Upper lobe of left lung (tissue), 6 donors: ENCODE data around the gene ZNF197. TPM values are rescaled to one million over a fixed set of nuclear protein-coding genes. Genes with fewer than 3 reads are reported as not detected.
"Not testable (repeated sequence)": the region's sequence is repeated elsewhere in the genome, so short reads cannot be mapped to it uniquely, and the experiment has no call there.

Source experiments
- ATAC-seq, 2 donors: fragments of 200-7000 bp; cut with Tn5 transposase; one replicate each; pipeline ENCODE4 v1.9.1; 2022; ENCODE audit warnings: mild to moderate bottlenecking in 2 of 2, moderate library complexity in 2 of 2; ENCODE audit not compliant: low FRiP score in 2 of 2
- DNase-seq, 2 donors: peaks; one replicate each; pipeline ENCODE4 v3.0.0-alpha.2; 2019 to 2020
- H3K27ac ChIP-seq, 4 donors: fragments of 200-600 bp; sonication (generic); one replicate each; pipeline ENCODE4 v1.5.1; 2016 to 2019
- H3K27me3 ChIP-seq, 4 donors: fragments of 200-600 bp; sonication (generic); one replicate each; pipeline ENCODE4 v1.5.1; 2017 to 2019
- H3K36me3 ChIP-seq, 4 donors: fragments of 200-600 bp; sonication (generic); one replicate each; pipeline ENCODE4 v1.5.1; 2016 to 2019
- H3K4me1 ChIP-seq, 4 donors: fragments of 200-600 bp; sonication (generic); one replicate each; pipeline ENCODE4 v1.5.1; 2018 to 2019
- H3K4me3 ChIP-seq, 4 donors: fragments of 200-600 bp; sonication (generic); one replicate each; pipeline ENCODE4 v1.5.1; 2017 to 2019; ENCODE audit warnings: mild to moderate bottlenecking in 2 of 4, moderate library complexity in 1 of 4
- H3K9me3 ChIP-seq, 4 donors: fragments of 200-600 bp; sonication (generic); one replicate each; pipeline ENCODE4 v1.5.1; 2018 to 2019
- EP300 ChIP-seq, 4 donors: sonication (generic); formaldehyde crosslinking; IDR thresholded peaks; one replicate each; pipeline ENCODE4 v1.5.1; 2017; ENCODE audit warnings: antibody characterized with exemption in 4 of 4, control low read depth in 2 of 4
- POLR2A ChIP-seq, 4 donors: fragments of 450-650 bp; IDR thresholded peaks; one replicate each; pipeline ENCODE4 v1.5.1; 2016 to 2017; ENCODE audit warnings: antibody characterized with exemption in 4 of 4, mild to moderate bottlenecking in 2 of 4
- POLR2AphosphoS5 ChIP-seq, 2 donors: sonication (generic); formaldehyde crosslinking; IDR thresholded peaks; one replicate each; pipeline ENCODE4 v1.5.1; 2017; ENCODE audit warnings: antibody characterized with exemption in 2 of 2
- WGBS, 2 donors: methylation state at CpG; one replicate each; pipeline ENCODE4 v1.1.5; 2017 to 2018; 5-methylcytosine and 5-hydroxymethylcytosine counted together
- total RNA-seq, 6 donors: library from RNA; depleted of rRNA in 4 of 6; stranded (reverse); fragments of >200 nt in 4 of 6; gene quantifications; one replicate each; pipeline versions ENCODE4 v1.1.0 to v1.2.1, GENCODE V29; 2016 to 2021
- TF ChIP-seq, protein P1 (sequence below), 6 experiments: fragments of 450-650 bp in 4 of 6; fragments of 200-600 bp in 2 of 6; sonication (generic) in 2 of 6; IDR thresholded peaks; one replicate each; pipeline ENCODE4 v1.5.1; 2016 to 2019; ENCODE audit warnings: antibody characterized with exemption in 6 of 6
- donor health status: DM: no; HTN: no; CAD: no; lungs with moderate emphysema.
- donor health status: DM: no; HTN: yes; CAD: no; lungs with severe emphysema.

The ZNF197 gene
- 10 to 100 TPM in 5 of 6 donors, 1 to 10 TPM in 1; 10.0 to 29.3 (median 11.6) TPM for total RNA-seq

GRCh38 chr3:44624749-44625480, at the start of gene ZNF197:
Gene ZNF197 (plus strand): TSS chr3:44625036. CDS start chr3:44629155, 4,119 bp downstream.
- Histone ChIP-seq H3K36me3 (peaks cover 0 to 13% (median 5%) of the 10 kb centered on the region in 4 donors), H3K4me3 (peak within 1 kb of the TSS; percentile 68 to 98 (median 86)), H3K27ac (peak within 1 kb of the TSS; percentile 85 to 97 (median 90)), H3K4me1 (peaks cover 10 to 24% (median 16%) of the 10 kb centered on the region in 4 donors), H3K9me3 (no peaks in the 10 kb centered on the region), H3K27me3 (no peaks in the 10 kb centered on the region)
- peak; percentile 94 to 99 for ATAC-seq
- peak in 2 of 4 donors; percentile 44 to 46 for TF ChIP-seq POLR2A (IDR thresholded peaks at IDR 0.05)
- TF ChIP-seq POLR2AphosphoS5 (IDR thresholded peaks at IDR 0.05) = peak in 1 of 2 donors; percentile 74
- no peak for TF ChIP-seq EP300 (IDR thresholded peaks at IDR 0.05)
- TF ChIP-seq, protein P1, sequence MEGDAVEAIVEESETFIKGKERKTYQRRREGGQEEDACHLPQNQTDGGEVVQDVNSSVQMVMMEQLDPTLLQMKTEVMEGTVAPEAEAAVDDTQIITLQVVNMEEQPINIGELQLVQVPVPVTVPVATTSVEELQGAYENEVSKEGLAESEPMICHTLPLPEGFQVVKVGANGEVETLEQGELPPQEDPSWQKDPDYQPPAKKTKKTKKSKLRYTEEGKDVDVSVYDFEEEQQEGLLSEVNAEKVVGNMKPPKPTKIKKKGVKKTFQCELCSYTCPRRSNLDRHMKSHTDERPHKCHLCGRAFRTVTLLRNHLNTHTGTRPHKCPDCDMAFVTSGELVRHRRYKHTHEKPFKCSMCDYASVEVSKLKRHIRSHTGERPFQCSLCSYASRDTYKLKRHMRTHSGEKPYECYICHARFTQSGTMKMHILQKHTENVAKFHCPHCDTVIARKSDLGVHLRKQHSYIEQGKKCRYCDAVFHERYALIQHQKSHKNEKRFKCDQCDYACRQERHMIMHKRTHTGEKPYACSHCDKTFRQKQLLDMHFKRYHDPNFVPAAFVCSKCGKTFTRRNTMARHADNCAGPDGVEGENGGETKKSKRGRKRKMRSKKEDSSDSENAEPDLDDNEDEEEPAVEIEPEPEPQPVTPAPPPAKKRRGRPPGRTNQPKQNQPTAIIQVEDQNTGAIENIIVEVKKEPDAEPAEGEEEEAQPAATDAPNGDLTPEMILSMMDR (IDR thresholded peaks at IDR 0.05) = peak in 3 of 6 experiments; percentile 17 to 34 (median 25)
- DNase-seq = peak; percentile 88 to 91
- WGBS, 2 donors = 0 to 1% methylated on average over 4 to 35 of the region's 47 CpGs

DNA sequence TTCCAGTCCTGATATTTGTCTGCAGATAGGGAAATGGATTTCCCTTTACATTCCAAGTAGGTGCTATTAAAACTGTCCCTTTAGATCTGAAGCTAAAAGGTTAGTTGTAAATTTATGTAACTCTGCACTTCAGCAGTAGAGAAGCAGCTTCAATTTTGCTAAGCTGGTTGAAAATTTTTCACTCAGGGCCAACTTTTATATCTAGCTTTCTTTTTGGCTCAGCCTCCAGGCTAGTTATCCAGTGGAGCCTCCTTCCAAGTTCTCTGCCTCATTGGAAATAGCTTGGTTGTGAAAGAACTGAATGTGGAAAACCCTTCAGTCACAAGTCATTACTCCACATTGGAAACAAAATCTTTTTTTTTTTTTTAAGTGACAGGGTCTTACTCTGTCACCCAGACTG, 48.2 kb upstream of the ZNF197 start:
- no peak for ATAC-seq
- H3K27ac ChIP-seq = no peak overlapping the region

GRCh38 chr3:44577354-44577952, 47.4 kb upstream of the ZNF197 start:
- peaks cover 0 to 12% (median 2%) of the 10 kb centered on the region in 4 donors for H3K9me3 ChIP-seq
- 88 to 95% methylated on average over 9 to 11 of the region's 11 CpGs for WGBS, 2 donors
- not testable (repeated sequence) for H3K27ac ChIP-seq, H3K4me3 ChIP-seq, DNase-seq, ATAC-seq, H3K36me3 ChIP-seq, H3K4me1 ChIP-seq, H3K27me3 ChIP-seq

More for the DNA sequence above, 48.2 kb upstream of the ZNF197 start:
- no peaks in the 10 kb centered on the region for H3K27me3 ChIP-seq
- no peaks in the 10 kb centered on the region for H3K36me3 ChIP-seq
- H3K4me3 ChIP-seq = no peak overlapping the region
- peaks cover 1 to 12% (median 4%) of the 10 kb centered on the region in 4 donors for H3K9me3 ChIP-seq
- DNase-seq = no peak
- no peak for TF ChIP-seq POLR2A (IDR thresholded peaks at IDR 0.05)
- no peak for TF ChIP-seq POLR2AphosphoS5 (IDR thresholded peaks at IDR 0.05)
- H3K4me1 ChIP-seq = no peaks in the 10 kb centered on the region

DNA sequence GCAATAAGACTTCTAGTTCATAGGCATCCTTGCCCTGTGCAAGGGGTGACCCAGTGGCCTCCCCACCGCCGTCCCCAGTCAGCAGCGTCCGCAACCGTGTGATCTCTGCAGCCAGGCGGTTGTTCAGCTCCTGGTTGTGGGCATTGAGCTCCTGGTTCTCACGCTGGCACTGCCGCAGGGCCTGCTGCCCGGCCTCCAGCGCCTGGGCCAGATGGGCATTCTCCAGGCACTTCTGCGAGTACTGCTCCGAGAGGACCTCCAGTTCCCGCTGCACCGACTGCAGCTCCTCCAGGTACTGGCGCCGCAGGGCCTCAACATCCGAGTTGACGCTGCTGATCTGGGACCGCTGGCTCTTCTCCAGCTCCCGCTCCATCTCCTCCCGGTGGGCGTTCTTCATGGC, 46.5 kb upstream of the ZNF197 start:
- peaks cover 0 to 12% (median 0%) of the 10 kb centered on the region in 4 donors for H3K9me3 ChIP-seq
- H3K4me3 ChIP-seq, H3K27me3 ChIP-seq, ATAC-seq, H3K4me1 ChIP-seq, H3K36me3 ChIP-seq, H3K27ac ChIP-seq: not testable (repeated sequence)
- 96 to 98% methylated on average over 22 of the region's 22 CpGs for WGBS, 2 donors
- DNase-seq = peak in 1 of 2 donors; percentile 64

- H3K27ac ChIP-seq, H3K4me3 ChIP-seq, H3K4me1 ChIP-seq, H3K36me3 ChIP-seq, H3K27me3 ChIP-seq: not testable (repeated sequence)
- peak in 1 of 2 donors; percentile 45 for ATAC-seq
- peak in 1 of 2 donors; percentile 62 for DNase-seq
- WGBS, 2 donors = 96 to 98% methylated on average over 21 to 36 of the region's 37 CpGs
- peaks cover 0 to 12% (median 0%) of the 10 kb centered on the region in 4 donors for H3K9me3 ChIP-seq
Measured at GRCh38 chr3:44578924-44579515, 45.8 kb upstream of the ZNF197 start.

- WGBS, 2 donors = 96 to 97% methylated on average over 3 to 14 of the region's 15 CpGs
- not testable (repeated sequence) for H3K4me1 ChIP-seq, H3K27me3 ChIP-seq, DNase-seq, H3K27ac ChIP-seq, H3K4me3 ChIP-seq, ATAC-seq, H3K36me3 ChIP-seq
- H3K9me3 ChIP-seq = peaks cover 0 to 12% (median 0%) of the 10 kb centered on the region in 4 donors
Measured at GRCh38 chr3:44579749-44580148, 45.1 kb upstream of the ZNF197 start.

- not testable (repeated sequence) for H3K9me3 ChIP-seq
- WGBS, 2 donors = 55 to 93% methylated on average over 12 to 58 of the region's 62 CpGs
- peak in 1 of 2 donors; percentile 53 for DNase-seq
Measured at GRCh38 chr3:44580971-44581370, 43.9 kb upstream of the ZNF197 start.

More at GRCh38 chr3:44580971-44581370, 43.9 kb upstream of the ZNF197 start:
- ATAC-seq, H3K36me3 ChIP-seq, H3K27ac ChIP-seq, H3K27me3 ChIP-seq, H3K4me3 ChIP-seq: not testable (repeated sequence)
- H3K4me1 ChIP-seq = peaks cover 0 to 15% (median 7%) of the 10 kb centered on the region in 4 donors
